ENCODE data around the gene ZNF491.

- TF ChIP-seq, protein P1, sequence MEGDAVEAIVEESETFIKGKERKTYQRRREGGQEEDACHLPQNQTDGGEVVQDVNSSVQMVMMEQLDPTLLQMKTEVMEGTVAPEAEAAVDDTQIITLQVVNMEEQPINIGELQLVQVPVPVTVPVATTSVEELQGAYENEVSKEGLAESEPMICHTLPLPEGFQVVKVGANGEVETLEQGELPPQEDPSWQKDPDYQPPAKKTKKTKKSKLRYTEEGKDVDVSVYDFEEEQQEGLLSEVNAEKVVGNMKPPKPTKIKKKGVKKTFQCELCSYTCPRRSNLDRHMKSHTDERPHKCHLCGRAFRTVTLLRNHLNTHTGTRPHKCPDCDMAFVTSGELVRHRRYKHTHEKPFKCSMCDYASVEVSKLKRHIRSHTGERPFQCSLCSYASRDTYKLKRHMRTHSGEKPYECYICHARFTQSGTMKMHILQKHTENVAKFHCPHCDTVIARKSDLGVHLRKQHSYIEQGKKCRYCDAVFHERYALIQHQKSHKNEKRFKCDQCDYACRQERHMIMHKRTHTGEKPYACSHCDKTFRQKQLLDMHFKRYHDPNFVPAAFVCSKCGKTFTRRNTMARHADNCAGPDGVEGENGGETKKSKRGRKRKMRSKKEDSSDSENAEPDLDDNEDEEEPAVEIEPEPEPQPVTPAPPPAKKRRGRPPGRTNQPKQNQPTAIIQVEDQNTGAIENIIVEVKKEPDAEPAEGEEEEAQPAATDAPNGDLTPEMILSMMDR (IDR thresholded peaks at IDR 0.05): no peak
- TF ChIP-seq ZFX (IDR thresholded peaks at IDR 0.05; ENCODE audit: borderline replicate concordance): no peak
Measured at GRCh38 chr19:11792942-11793341, 5.4 kb upstream of the ZNF491 start.
